Neural progenitor cell (in vitro differentiated cells): ENCODE results near the gene PPP1R2.

Experiments used
- EZH2 ChIP-seq: fragments of 200-600 bp; sonication (generic); IDR thresholded peaks from 2 replicates; pipeline ENCODE4 v1.6.1; 2017; ENCODE audit warnings: antibody characterized with exemption, mild to moderate bottlenecking, moderate library complexity
- EZH2phosphoT487 ChIP-seq: fragments of 200-600 bp; sonication (generic); IDR thresholded peaks from 2 replicates; pipeline ENCODE4 v1.6.1; 2017; ENCODE audit warnings: antibody characterized with exemption
- TF ChIP-seq, protein P1 (sequence below): fragments of 200-600 bp; sonication (generic); IDR thresholded peaks from 2 replicates; pipeline ENCODE4 v1.5.1; 2017; ENCODE audit warnings: antibody characterized with exemption, mild to moderate bottlenecking

DNA sequence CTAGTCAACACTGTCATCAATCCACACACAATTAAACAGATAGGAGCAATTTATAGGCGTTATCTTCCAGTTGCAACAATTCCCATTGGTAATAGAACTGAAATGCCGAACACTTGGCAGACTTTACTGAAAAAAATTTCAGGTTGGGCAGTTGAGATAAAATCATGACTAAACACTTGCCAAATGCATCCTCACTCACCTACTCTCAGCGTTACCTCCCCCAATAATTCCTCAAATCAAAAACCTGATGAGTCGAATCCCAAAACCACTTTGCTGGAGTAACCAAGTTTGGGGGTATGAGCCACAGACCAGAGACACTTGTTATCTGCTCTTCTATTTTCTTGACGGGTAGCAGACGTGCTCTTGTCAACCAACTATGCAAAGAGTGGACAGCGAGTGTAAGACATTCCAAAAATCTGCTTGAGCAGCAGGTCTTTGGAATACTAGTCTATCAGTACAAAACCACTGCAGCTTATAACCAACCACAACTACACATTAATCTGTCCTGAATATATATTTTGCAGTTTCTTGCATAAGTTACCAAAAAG is 30.3 kb downstream of the PPP1R2 start:
- TF ChIP-seq, protein P1, sequence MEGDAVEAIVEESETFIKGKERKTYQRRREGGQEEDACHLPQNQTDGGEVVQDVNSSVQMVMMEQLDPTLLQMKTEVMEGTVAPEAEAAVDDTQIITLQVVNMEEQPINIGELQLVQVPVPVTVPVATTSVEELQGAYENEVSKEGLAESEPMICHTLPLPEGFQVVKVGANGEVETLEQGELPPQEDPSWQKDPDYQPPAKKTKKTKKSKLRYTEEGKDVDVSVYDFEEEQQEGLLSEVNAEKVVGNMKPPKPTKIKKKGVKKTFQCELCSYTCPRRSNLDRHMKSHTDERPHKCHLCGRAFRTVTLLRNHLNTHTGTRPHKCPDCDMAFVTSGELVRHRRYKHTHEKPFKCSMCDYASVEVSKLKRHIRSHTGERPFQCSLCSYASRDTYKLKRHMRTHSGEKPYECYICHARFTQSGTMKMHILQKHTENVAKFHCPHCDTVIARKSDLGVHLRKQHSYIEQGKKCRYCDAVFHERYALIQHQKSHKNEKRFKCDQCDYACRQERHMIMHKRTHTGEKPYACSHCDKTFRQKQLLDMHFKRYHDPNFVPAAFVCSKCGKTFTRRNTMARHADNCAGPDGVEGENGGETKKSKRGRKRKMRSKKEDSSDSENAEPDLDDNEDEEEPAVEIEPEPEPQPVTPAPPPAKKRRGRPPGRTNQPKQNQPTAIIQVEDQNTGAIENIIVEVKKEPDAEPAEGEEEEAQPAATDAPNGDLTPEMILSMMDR = no peak
- TF ChIP-seq EZH2 (no peak), EZH2phosphoT487 (no peak)
